HG02678 (cell line): ENCODE measurements around the gene RHBDL3.
"Not testable (repeated sequence)": the region's sequence is repeated elsewhere in the genome, so short reads cannot be mapped to it uniquely, and the experiment has no call there.

Experiments used
- ATAC-seq: cut with Tn5 transposase; IDR thresholded peaks from one replicate; pipeline ENCODE4 v1.9.1; 2021; ENCODE audit warnings: mild to moderate bottlenecking, moderate library complexity; ENCODE audit not compliant: unreplicated experiment

Gene RHBDL3

DNA sequence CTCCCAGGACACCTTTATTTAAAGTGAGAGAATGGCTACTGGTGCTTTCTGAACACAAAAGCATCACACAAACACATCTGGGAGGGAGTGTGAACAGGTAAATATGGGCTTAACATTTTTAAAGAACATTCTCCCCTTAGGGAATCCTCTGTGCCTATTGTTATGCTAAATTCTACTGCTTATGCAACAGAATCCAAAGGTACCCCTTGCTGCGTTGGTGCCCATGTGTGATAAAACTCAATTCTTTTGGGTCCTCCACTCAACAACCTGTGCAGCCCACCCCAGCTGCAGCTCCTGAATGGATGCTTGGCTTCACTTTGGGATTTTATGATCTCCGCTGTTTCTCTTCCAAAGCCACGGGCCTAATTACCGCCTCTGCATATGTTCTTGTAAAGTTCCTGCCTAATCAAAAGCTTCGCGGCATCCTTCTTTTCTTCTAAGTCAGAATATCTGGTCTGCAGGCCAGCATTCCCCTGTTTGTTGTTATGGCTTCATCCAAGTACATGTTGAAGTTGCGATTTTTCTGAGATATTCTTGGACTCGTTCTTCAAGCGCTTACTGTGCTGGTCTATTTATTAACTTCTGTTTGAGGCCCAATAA, 23.9 kb downstream of the RHBDL3 start:
- no peak for ATAC-seq

DNA sequence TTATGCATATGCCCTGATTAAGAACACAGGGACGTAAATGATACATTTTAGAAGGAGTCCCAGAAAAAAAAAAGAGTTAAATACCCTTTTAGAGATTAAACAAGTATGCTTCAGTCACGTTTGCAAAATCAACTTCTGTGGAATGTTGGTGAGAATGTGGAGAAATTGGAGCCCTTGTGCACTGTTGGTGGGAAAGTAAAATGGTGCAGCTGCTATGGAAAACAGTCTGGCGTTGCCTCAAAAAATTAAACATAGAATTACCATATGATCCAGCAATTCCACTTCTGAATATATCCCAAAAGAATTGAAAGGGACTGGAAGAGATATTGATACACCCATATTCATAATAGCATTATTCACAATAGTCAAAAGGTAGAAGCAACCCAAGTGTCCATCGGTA, 26.5 kb downstream of the RHBDL3 start:
- no peak for ATAC-seq

DNA sequence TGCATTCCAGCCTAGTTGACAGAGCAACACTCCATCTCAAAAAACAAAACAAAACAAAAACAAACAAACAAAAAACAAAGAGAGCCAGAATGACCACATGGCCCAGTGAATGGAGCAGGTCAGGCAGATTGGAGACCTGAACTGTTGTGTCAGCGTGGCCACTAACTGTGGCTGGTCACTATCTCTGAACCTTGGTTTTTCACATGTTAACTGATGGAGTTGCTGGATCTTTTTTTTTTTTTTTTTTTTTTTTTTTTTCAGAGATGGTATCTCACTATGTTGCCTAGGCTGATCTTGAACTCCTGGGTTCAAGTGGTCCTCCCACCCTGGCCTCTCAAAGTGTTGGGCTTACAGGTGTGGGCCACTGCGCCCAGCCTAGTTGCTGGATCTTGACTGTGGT, 31.8 kb downstream of the RHBDL3 start:
- no peak for ATAC-seq

DNA sequence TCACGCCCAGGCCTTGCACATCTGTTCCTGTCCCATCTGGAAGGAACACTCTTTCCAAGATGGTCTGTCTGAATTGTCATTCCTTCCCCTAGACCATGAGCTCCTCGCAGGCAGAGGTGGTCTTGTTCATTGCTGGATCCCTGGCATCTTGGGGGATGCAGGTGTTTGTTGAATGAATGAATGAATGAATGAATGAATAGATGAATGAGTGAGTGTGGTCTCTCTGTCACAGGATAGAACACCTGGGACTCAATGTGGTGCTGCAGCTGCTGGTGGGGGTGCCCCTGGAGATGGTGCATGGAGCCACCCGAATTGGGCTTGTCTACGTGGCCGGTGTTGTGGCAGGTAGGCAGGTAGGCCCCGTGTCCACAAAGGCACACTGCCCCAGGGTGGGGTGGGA, 32.2 kb downstream of the RHBDL3 start:
- ATAC-seq, result no peak

DNA sequence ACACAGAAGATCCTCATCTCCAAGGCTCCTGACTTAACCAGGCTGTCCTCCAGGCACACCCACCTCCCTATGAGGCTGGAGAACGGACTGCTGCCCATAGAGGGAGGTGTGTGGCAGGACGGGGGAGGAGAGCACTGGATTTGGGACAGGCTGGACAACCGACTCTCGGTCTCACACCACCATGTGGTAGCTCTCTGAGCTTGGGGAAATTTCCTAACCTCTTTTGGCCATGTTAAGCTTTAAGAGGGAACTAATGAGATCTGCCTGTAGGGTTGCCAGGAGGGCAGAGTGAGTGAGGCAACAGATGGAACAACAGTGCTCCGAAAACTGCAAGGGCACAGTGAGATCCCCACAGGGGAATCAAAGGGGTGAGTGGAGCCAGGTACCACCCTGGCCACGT, 32.7 kb downstream of the RHBDL3 start:
- ATAC-seq, result no peak

DNA sequence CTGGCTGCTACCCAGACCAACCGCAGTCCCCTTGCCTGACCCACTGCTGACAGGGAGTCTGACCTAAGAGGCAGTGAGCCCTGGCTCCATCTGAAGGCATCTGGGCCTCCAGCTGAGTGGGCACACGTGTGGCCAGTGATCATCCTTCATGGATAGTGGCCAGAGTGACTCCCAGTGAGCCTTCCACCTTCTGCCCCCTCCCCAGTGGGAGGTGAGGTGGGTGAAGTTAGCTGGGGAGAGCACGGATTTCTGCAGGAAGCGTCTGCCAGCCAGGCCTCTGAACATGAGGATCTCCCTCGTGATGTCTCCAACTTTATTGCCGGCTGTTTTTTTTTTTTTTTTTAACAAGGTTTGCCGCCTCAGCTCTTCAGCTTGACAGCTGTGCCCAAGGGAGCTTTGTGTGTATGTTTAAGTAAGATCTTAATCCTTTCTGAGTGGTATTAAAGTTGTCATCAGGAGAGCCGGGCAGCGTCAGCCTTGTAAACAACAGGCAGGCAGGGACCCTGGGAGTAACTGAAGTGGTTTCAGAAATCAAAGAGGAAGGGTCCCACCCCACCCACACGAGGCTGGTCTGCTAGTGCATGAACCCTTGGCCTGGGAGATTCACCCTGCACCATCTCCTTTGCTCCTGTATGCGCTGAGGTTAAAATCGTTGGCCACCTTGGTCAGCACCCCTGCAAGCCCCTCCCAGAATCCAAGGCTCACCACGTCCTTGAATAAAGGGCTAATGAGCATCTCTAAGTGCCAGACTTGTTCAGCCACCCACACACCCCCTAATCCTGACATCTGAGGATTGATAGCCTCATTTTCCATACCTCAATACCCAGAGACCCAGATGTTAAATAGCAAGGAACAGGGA, 33.3 kb downstream of the RHBDL3 start:
- ATAC-seq, result no peak

DNA sequence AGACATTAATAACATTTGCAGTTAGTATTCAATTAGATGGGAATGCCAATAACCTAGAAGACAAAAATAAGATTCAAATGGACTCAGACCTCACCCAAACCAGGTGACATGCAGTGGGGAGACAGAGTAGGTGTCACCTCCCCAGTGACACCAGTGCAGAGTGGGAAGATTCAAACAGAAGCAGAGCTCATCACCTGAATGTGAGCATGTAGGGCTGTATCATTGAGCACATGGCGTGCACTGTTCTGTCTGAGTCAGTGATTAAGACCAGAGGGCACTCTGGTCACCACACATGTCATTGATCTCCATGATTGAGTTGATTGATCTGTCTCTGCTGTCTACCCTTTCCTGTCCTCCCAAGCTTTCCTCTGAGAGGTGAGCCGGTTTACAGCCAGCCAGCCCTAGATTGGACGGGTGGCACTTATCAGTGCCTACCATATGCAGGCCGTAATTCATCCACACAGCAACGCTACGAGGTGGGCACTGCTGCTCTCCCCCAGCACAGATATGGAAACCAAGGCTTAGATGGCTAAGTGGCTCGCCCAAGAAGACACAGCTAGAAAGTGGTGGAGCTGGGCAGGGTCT, 34.0 kb downstream of the RHBDL3 start:
- no peak for ATAC-seq

DNA sequence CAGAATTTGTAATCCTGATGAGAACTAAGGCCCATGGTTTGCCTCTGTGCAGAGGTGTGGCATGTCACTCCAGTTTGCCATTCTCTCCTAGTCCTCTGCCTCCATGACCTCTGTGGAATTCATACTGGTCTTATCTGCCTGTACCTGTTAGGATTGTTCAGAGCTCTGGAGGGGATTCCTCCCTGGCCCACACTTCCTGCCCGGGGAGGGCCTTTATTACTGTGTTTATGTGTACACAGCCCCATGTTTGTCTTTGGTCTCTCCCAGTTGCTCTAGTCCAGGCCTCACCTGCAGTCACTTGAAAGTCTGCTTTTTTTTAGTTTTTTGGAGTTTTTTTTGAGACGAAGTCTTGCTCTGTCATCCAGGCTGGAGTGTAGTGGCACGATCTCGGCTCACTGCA, 36.4 kb downstream of the RHBDL3 start:
- ATAC-seq, result no peak

DNA sequence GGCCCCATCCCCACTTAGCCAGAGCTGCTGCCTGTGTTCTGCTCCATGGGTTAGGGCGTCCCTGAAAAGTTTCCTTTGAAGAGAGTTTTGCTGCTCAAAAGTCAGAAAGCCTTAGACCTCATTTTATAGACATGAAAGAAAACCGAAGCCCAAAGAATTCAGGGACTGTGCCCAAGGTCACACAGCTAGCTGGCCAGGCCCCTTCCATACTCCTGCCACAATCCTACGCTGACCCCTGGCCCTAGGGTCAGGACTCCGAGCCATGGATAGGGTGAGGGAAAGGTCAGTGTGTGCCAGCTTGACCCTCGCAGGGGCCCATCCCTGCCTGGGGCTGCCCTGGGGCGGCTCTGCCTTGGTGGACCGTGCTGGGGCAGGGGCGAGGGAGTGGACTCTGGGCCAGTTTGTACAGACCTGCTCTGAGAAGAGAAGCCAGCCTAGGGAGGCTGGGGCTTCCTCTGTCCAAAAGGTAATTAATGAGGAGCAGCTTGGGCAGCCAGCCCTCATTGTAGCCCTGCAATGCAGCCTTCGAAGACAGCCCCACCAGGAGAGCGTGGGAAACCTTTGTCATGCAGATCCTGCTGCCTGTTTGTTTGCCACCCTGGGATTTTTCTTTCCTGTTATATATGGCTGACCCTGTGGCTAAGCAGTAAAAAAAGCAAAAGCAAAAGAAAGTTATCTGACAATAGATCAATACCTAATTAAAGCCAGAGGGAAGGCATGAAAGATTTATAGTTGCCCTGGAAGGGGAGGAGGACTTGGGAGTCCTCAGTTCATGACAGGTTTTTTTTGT, 37.4 kb downstream of the RHBDL3 start:
- no peak for ATAC-seq

DNA sequence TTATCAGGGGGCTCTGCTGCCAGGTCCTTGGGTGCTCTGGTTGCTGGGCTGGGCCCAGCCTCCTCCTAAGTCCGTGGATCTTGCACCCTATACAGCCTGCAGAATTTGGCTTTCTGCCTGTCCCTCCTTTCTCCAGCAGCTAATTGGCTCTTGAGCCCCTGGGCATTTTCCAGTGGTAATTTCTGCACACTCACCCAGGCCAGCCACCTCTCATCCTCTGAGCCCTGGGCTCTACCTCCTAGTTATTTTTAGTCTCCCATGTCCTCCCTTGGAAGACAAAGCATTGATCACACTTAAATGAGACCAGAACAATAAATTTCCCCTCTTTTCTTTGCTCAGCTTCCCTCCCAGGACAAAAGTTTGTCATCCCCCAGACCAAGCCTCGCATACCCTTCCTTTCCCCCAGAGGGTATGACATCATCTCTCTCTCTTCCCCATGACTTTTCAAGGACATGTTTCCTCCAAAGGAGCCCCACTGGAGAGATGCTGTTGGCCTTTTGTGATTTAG, 38.2 kb downstream of the RHBDL3 start:
- no peak for ATAC-seq

DNA sequence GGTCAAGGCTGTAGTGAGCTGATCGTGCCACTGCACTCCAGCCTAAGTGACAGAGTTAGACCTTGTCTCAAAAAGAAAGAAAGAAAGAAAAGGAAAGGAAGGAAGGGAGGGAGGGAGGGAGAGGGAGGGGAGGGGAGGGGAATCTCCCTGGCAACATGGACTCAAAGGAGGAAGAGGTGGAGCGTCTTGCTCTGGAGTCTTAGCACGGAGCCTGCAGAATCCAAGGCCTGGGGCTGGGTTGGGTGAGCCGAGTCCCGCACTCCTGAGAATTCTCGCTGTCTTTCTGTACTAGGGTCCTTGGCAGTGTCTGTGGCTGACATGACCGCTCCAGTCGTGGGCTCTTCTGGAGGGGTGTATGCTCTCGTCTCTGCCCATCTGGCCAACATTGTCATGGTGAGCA, 39.4 kb downstream of the RHBDL3 start:
- ATAC-seq, result no peak

DNA sequence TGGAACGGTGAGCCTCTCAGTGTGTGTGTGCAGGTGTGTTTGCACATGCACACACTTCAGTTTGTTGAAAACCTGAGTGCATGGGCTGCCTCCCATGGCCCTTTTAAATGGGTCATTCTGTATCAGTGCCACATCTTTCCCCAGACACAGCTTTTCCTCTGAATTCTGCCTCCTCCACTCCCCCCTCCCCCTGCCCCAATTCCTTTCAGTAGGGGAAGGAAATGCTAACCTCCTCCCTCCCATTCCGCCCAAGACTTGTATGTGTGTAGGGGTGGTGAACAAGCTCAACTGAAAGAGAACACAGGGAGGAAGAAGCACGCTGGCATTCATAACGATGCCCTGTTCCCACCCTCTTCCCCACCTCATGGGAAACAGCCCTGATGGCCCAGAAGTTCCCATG, 42.0 kb downstream of the RHBDL3 start:
- ATAC-seq, result no peak

DNA sequence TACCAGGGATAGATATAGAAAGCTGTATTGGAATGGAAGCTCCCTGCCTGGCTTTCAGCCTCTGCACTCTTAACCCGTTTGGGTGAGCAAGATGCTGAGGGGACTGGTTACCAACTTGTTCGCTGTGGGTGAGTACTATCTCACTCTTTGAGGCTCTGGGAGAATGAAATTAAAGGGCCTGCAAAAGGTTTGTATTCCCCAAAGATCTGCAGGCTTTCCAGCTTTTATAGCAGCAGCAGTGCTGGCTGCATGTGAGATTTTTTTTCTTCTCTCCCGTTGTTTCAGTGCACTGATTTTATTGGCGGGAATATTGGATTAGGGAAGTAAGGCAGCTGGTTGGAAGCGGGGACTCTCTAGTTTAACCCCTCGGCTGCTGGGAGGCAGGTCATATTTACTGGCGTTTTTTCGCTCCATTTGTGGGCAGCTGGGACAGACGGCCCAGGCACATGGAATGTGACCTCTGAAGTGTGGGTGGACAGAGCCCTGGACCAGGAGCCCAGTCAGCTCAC, 45.5 kb downstream of the RHBDL3 start:
- no peak for ATAC-seq

DNA sequence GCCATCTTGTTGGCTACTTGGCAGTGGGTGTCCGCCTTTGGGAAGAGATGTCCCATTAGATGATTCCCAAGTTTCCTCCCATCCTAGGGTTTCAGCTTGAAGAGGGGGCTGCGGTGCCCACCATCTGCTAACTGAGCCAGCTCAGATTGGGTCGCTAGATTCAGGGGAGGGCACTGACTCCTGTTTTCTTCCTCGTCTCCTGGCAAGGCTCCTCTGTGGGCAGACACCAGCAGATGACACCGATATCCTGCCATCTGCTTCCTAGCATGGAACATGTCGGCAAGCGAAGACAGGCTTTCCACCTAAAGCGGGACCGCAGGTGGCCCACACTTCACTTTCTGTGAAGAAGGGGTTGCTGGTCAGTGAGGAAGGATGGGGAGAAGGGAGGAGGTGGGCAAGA, 49.0 kb downstream of the RHBDL3 start:
- ATAC-seq, result no peak

DNA sequence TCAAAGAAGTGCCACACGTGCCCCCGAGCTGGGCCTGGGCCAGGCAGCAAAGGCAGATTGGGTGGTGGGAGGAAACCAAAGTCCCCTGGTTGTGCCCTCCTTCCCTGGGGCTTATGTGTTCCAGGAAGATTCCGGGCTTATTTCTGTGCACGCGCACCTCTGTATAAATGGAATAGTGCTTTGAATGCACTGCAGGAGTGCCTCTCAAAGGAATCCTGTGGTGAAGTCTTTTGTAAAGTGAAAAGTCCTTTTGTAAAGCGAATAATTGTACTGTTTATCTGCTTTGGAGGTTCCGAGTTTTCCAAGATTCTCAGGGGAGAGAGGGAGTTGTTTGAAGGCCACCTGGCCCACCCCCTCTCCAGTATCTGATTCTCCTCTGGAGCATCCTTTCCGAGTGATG, 49.5 kb downstream of the RHBDL3 start:
- ATAC-seq, result no peak

DNA sequence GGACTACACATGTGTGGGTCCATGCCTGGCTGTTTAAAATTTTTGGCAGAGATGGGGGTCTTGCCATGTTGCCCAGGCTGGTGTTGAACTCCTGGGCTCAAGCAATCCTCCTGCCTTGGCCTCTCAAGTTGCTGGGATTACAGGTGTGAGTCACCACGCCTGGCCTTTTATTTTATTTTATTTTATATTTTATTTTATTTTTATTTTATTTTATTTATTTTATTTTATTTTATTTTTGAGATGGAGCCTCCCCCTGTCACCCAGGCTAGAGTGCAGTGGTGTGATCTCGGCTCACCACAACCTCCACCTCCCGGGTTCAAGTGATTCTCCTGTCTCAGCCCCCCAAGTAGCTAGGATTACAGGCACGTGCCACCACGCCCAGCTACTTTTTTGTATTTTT, 51.0 kb downstream of the RHBDL3 start:
- ATAC-seq, result not testable (repeated sequence)

DNA sequence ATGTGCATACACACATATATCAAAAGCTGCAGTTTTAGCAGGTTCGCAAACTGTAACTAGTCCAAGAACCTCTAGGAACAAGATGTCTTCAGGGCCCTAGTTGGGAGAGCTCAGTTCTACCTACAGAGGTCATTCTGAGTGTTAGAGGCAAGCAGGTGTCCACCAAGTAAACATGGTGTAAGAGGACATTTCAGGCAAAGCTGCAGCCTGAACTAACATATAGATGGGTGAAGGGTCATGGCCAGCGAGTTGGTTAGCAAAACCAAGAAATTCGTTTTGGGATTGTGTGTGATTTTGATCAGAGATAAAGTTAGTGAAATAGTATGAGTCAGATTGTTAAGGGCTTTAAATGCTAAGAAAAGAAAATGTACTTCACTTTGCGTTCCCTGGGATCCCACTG, 51.7 kb downstream of the RHBDL3 start:
- ATAC-seq, result no peak

DNA sequence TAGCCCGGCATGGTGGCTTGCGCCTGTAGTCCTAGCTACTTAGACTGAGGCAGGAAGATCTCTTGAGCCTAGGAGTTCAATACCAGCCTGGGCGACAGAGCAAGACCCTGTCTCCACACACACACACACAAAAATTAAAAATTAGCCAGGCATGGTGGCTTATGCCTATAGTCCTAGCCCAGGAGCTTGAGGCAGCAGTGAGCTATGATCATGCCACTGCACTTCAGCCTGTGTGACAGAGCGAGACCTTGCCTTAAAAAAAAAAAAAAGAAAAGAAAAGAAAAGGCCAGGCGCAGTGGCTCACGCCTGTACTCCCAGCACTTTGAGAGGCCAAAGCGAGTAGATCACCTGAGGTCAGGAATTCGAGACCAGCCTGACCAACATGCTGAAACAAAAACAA, 52.4 kb downstream of the RHBDL3 start:
- ATAC-seq, result no peak

DNA sequence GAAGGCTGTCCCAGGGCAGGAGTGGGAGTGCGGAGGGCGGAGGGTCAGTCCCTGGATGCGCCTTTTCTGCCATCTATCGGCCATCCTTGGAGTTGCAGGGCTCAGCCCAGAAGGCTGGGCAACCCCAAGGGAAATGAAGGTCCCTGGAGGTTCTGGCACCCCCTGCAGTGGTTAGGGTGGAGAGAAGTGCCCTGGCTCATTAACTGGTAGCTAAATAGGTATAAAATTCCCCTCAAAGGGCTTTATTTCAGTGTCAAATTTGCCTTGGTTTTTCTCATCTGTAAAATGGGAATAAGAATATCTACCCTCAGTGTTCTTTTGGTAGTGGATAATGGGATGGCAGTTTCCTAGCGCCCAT, 53.9 kb downstream of the RHBDL3 start:
- ATAC-seq, result peak; percentile 70

DNA sequence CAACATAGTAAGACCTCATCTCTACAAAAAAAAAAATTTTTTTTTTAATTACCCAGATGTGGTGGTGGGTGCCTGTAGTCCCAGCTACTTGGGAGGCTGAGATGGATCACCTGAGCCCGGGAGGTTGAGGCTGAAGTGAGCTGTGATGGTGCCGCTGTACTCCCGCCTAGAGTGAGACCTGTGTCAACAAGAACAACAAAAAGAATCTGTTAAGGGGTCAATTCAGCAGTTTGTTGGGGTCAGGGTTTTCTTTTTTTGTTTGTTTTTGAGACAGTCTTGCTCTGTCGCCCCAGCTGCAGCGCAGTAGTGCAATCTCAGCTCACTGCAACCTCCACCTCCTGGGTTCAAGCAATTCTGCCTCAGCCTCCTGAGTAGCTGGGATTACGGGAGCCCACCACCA, 54.4 kb downstream of the RHBDL3 start:
- not testable (repeated sequence) for ATAC-seq

DNA sequence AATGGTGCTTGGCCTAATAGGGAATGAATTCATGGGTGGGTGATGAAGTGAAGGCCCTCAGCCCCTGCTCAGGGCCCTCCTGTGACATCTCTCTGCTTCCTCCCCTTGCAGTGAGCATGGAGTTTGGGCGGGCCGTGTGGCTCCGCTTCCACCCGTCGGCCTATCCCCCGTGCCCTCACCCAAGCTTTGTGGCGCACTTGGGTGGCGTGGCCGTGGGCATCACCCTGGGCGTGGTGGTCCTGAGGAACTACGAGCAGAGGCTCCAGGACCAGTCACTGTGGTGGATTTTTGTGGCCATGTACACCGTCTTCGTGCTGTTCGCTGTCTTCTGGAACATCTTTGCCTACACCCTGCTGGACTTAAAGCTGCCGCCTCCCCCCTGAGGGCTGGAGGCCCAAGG, 55.2 kb downstream of the RHBDL3 start:
- ATAC-seq, result no peak
